Aorta (tissue), 5 donors: Measurements from ENCODE around the gene FADS2. TPM values are rescaled to one million over a fixed set of nuclear protein-coding genes. Genes with fewer than 3 reads are reported as not detected.

Source experiments
- ATAC-seq: fragments of 200-7000 bp; cut with Tn5 transposase; one replicate; pipeline ENCODE4 v1.9.1; 2022; ENCODE audit warnings: moderate library complexity; ENCODE audit not compliant: low FRiP score
- DNase-seq, 2 donors: peaks; one replicate each; pipeline ENCODE4 v3.0.0-alpha.2; 2020
- H3K27ac ChIP-seq, 2 donors: one replicate each; pipeline ENCODE4 v1.5.1; 2013; ENCODE audit warnings: low read length in 2 of 2, mild to moderate bottlenecking in 2 of 2, moderate library complexity in 2 of 2, control low read depth in 1 of 2, inconsistent platforms in 1 of 2, low read depth in 1 of 2
- H3K27me3 ChIP-seq, 2 donors: one replicate each; pipeline ENCODE4 v1.6.1; 2013; ENCODE audit warnings: control low read depth in 1 of 2, low read length in 1 of 2, mild to moderate bottlenecking in 1 of 2, moderate library complexity in 1 of 2; ENCODE audit not compliant: insufficient read depth in 2 of 2, control insufficient read depth in 1 of 2
- H3K36me3 ChIP-seq, 2 donors: one replicate each; pipeline ENCODE4 v1.6.1; 2013; ENCODE audit warnings: control low read depth in 1 of 2, low read length in 1 of 2, mild to moderate bottlenecking in 1 of 2; ENCODE audit not compliant: insufficient read depth in 2 of 2, control insufficient read depth in 1 of 2
- H3K4me1 ChIP-seq, 2 donors: one replicate each; pipeline ENCODE4 v1.6.1; 2013; ENCODE audit warnings: low read length in 2 of 2, control low read depth in 1 of 2, mild to moderate bottlenecking in 1 of 2, moderate library complexity in 1 of 2; ENCODE audit not compliant: insufficient read depth in 2 of 2, control insufficient read depth in 1 of 2
- H3K4me3 ChIP-seq, 2 donors: one replicate each; pipeline ENCODE4 v1.5.1; 2013; ENCODE audit warnings: low read length in 2 of 2, control low read depth in 1 of 2, mild to moderate bottlenecking in 1 of 2
- H3K9me3 ChIP-seq: one replicate; pipeline ENCODE4 v1.6.1; 2013; ENCODE audit warnings: mild to moderate bottlenecking, low read length; ENCODE audit not compliant: control insufficient read depth
- WGBS, 2 donors: extraction: QIAGEN DNeasy Blood & Tissue Kit; methylation state at CpG; one replicate each; pipeline ENCODE4 v1.1.7; 2013; 5-methylcytosine and 5-hydroxymethylcytosine counted together
- intact Hi-C, 2 donors: fragments of 100-400 bp; cut with DNase I; formaldehyde crosslinking; loops; one replicate each; pipeline versions ENCODE4 v1.14.2 to v1.15.0; 2022
- polyA plus RNA-seq, 2 donors: library from polyadenylated mRNA; stranded (reverse); fragments of 200-250 nt; gene quantifications; one replicate each; pipeline ENCODE4 v1.2.3, GENCODE V29; 2013
- total RNA-seq, 2 donors: library from RNA; stranded (reverse); fragmentation: NEBNext Ultra II Directional; extraction: Animal tissue kit (Norgen Biotek cat#: 25700); gene quantifications; one replicate each; pipeline ENCODE4 v1.2.1, GENCODE V29; 2021
- donor health status: healthy with polysubstance abuse.
- donor health status: Bipolar disorder and iron deficiency.
- donor health status: DM: no; HTN: no; CAD: no.
- donor health status: DM: no; HTN: no; CAD: no.
- donor health status: DM: yes; HTN: yes; CAD: no.

FADS2 gene
- total and polyA plus RNA-seq, 4 donors = 38.2 to 167 (median 80.5) TPM

GRCh38 chr11:61800331-61801281, 27.5 kb upstream of the FADS2 start:
- Histone ChIP-seq H3K36me3 (peaks cover 0 to 4% of the 10 kb centered on the region in 2 donors), H3K27me3 (no peaks in the 10 kb centered on the region), H3K9me3 (no peaks in the 10 kb centered on the region), H3K27ac (no peak overlapping the region), H3K4me1 (no peaks in the 10 kb centered on the region), H3K4me3 (no peak overlapping the region)
- DNase-seq (no peak), ATAC-seq (no peak)
- intact Hi-C loops = no loop called here
- WGBS, 2 donors = 83 to 84% methylated on average over 3 of the region's 3 CpGs

DNA sequence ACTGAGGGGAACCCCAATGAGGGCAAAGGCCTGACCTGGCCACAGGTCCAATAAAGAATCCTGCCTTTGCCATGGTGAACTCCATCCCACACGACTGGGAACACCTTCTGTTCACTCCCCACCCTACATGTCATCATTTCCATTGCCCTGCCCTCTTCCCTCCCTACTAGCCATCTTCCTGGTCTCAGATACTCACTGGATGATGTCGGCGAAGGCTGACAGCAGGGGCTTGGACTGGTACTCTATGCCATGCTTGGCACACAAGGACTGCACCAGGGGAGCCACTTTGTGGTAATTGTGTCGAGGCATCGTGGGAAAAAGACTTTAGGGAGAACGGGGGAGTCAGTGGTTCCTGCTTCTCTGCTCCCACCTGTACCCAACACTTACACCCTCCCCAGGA, 25.5 kb upstream of the FADS2 start:
- no peak overlapping the region for H3K27ac ChIP-seq
- ATAC-seq (no peak), DNase-seq (peak in 1 of 2 donors; percentile 7)
- H3K36me3 ChIP-seq = peaks cover 0 to 6% of the 10 kb centered on the region in 2 donors
- WGBS, 2 donors = 86 to 89% methylated on average over 6 of the region's 6 CpGs
- intact Hi-C loops = no loop called here
- H3K27me3 ChIP-seq = no peaks in the 10 kb centered on the region
- no peaks in the 10 kb centered on the region for H3K9me3 ChIP-seq
- no peak overlapping the region for H3K4me3 ChIP-seq
- H3K4me1 ChIP-seq = no peaks in the 10 kb centered on the region

GRCh38 chr11:61803889-61804647, 24.0 kb upstream of the FADS2 start:
- no peaks in the 10 kb centered on the region for H3K4me1 ChIP-seq
- ATAC-seq (no peak), DNase-seq (peak in 1 of 2 donors; percentile 32)
- no peak overlapping the region for H3K4me3 ChIP-seq
- H3K36me3 ChIP-seq = peaks cover 0 to 6% of the 10 kb centered on the region in 2 donors
- 58 to 70% methylated on average over 3 of the region's 3 CpGs for WGBS, 2 donors
- no peaks in the 10 kb centered on the region for H3K27me3 ChIP-seq
- no peaks in the 10 kb centered on the region for H3K9me3 ChIP-seq
- no peak overlapping the region for H3K27ac ChIP-seq
- intact Hi-C loops = no loop called here

DNA sequence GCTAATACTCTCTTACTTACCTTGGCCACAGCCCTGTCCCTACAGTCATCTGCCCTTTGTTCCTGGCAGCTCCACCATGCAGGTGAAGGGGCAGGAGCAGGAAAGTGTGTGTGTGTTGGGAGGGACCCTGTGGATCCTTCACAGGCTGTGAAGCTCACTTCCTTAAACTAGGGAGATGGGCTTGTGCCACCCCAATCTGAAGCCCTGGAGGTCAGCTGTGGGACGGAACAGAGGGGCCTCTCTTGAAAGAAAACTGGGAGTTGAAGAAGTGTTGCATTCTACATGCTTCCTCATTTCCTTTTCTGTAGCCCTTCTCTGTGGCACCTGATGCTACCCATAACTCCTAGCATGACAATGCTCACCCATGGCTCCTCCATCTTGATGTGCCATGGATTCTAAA, 23.0 kb upstream of the FADS2 start:
- intact Hi-C loops = no loop called here
- no peaks in the 10 kb centered on the region for H3K4me1 ChIP-seq
- no peaks in the 10 kb centered on the region for H3K27me3 ChIP-seq
- H3K4me3 ChIP-seq = no peak overlapping the region
- WGBS, 2 donors = 85 to 95% methylated on average over 1 of the region's 1 CpG
- DNase-seq (peak in 1 of 2 donors; percentile 10), ATAC-seq (no peak)
- no peak overlapping the region for H3K27ac ChIP-seq
- no peaks in the 10 kb centered on the region for H3K9me3 ChIP-seq
- peaks cover 0 to 6% of the 10 kb centered on the region in 2 donors for H3K36me3 ChIP-seq

- H3K9me3 ChIP-seq = no peaks in the 10 kb centered on the region
- H3K36me3 ChIP-seq = peaks cover 0 to 10% of the 10 kb centered on the region in 2 donors
- intact Hi-C loops = no loop called here
- ATAC-seq = no peak
- no peak overlapping the region for H3K4me3 ChIP-seq
- DNase-seq = peak in 1 of 2 donors; percentile 51
- no peaks in the 10 kb centered on the region for H3K4me1 ChIP-seq
- WGBS, 2 donors = 86 to 87% methylated on average over 5 of the region's 5 CpGs
- H3K27me3 ChIP-seq = no peaks in the 10 kb centered on the region
- no peak overlapping the region for H3K27ac ChIP-seq
Measured at GRCh38 chr11:61806785-61807184, 21.3 kb upstream of the FADS2 start.

DNA sequence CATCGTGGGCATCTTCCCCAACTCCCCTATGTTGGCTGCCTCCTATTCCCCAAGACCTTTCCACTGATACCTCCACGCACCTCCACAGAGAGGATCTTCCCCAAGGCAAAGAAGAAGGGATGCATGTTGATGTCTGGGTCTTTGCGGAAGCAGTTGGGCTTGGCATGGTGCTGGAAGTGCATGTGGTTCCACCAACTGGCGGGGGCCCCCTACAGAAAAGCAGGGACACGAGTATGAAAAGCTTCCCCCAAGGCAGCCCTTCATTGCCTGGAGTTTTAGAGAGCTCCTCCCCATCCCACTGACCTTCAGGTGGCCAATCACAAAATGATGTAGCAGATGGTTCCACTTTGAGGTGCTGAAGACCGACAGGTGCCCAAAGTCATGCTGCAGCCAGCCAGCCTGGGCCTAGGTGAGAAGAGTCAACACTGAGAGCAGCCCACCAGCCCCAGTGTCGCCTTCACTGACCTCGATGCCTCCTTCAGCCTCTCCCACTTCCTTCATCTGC, 17.4 kb upstream of the FADS2 start:
- no peaks in the 10 kb centered on the region for H3K27me3 ChIP-seq
- no peaks in the 10 kb centered on the region for H3K4me1 ChIP-seq
- DNase-seq = peak in 1 of 2 donors; percentile 57
- no peak overlapping the region for H3K27ac ChIP-seq
- no peaks in the 10 kb centered on the region for H3K9me3 ChIP-seq
- ATAC-seq = no peak
- peaks cover 0 to 8% of the 10 kb centered on the region in 2 donors for H3K36me3 ChIP-seq
- intact Hi-C loops = loop anchor here in 1 of 2 donors (10.0 kb wide), 1 partner anchor 154 kb away; the partner anchor contains the start of gene FTH1
- H3K4me3 ChIP-seq = no peak overlapping the region
- 90 to 91% methylated on average over 8 of the region's 8 CpGs for WGBS, 2 donors

- peaks cover 0 to 6% of the 10 kb centered on the region in 2 donors for H3K36me3 ChIP-seq
Measured at GRCh38 chr11:61811831-61812230, 16.3 kb upstream of the FADS2 start.

DNA sequence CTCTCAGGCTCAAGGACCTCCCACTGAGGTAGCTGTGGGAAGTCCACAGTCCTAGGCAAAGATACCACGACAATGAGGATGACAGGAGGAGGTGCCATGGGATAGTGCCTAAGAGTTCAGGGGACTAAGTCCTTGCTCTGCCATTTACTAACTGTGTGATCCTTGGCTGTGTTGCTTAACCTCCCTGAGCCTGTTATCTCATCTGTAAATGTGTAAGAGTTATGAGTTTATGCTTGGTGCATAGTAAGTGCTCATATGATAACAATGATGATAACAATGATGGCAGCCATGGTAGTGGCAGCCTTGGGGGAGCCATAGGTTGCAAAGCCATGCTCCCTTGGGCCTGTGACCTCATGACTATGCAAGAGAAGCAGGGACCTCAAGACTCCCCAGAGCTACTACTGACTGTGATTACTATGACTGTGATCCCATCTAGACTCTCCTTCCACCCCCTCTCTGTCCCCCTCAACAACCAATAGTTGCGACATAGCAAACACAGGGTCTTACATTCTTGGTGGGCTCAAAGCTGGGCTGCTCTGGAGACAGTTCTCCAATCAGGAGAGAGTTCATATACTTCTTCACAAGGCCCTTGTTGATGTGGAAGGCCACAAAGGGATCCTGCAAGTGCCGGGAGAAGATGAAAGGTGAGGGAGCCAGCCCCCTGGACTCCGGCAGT, 15.2 kb upstream of the FADS2 start:
- H3K9me3 ChIP-seq = no peaks in the 10 kb centered on the region
- H3K27ac ChIP-seq = no peak overlapping the region
- DNase-seq = peak in 1 of 2 donors; percentile 23
- 94 to 96% methylated on average over 4 of the region's 4 CpGs for WGBS, 2 donors
- no peak for ATAC-seq
- intact Hi-C loops = loop anchor here in 1 of 2 donors (10.0 kb wide), 1 partner anchor 152 kb away; the partner anchor contains the start of gene FTH1
- peaks cover 0 to 6% of the 10 kb centered on the region in 2 donors for H3K36me3 ChIP-seq
- H3K27me3 ChIP-seq = no peaks in the 10 kb centered on the region
- no peak overlapping the region for H3K4me3 ChIP-seq
- H3K4me1 ChIP-seq = no peaks in the 10 kb centered on the region

More at GRCh38 chr11:61811831-61812230, 16.3 kb upstream of the FADS2 start:
- no peaks in the 10 kb centered on the region for H3K27me3 ChIP-seq
- H3K27ac ChIP-seq = no peak overlapping the region
- H3K4me3 ChIP-seq = no peak overlapping the region
- DNase-seq (no peak), ATAC-seq (no peak)
- intact Hi-C loops = loop anchor here in 1 of 2 donors (10.0 kb wide), 1 partner anchor 153 kb away; the partner anchor contains the start of gene FTH1
- no peaks in the 10 kb centered on the region for H3K9me3 ChIP-seq
- H3K4me1 ChIP-seq = no peaks in the 10 kb centered on the region
- WGBS, 2 donors = 88% methylated on average over 5 of the region's 5 CpGs
